Fibroblast of lung (primary cell): ENCODE measurements around the gene AKAP7. TPM values are rescaled to one million over a fixed set of nuclear protein-coding genes. Genes with fewer than 3 reads are reported as not detected.

Source experiments
- DNase-seq, 2 donors: peaks; one replicate each; pipeline versions ENCODE4 v3.0.0 to v3.0.0-alpha.2; 2010; ENCODE audit warnings: low read depth in 2 of 2
- H2AFZ ChIP-seq: 2 replicates; pipeline ENCODE4 v1.5.1; 2012; ENCODE audit warnings: low read length, control low read depth, inconsistent platforms
- H3K27ac ChIP-seq: 2 replicates; pipeline ENCODE4 v1.5.1; 2011; ENCODE audit warnings: low read length, control low read depth; ENCODE audit not compliant: insufficient read depth
- H3K27me3 ChIP-seq: 2 replicates; pipeline ENCODE4 v1.5.1; 2011; ENCODE audit warnings: mild to moderate bottlenecking, low read length; ENCODE audit not compliant: control insufficient read depth, insufficient read depth
- H3K36me3 ChIP-seq: 2 replicates; pipeline ENCODE4 v1.5.1; 2011; ENCODE audit warnings: low read length; ENCODE audit not compliant: control insufficient read depth, insufficient read depth
- H3K4me1 ChIP-seq: 2 replicates; pipeline ENCODE4 v1.5.1; 2011; ENCODE audit warnings: low read length; ENCODE audit not compliant: control insufficient read depth, insufficient read depth; ENCODE audit errors: extremely low read depth
- H3K4me2 ChIP-seq: 2 replicates; pipeline ENCODE4 v1.5.1; 2011; ENCODE audit warnings: low read length, control low read depth; ENCODE audit not compliant: insufficient read depth; ENCODE audit errors: extremely low read depth
- H3K4me3 ChIP-seq, 4 experiments: fragments of 200-600 bp in 1 of 4; sonication (generic) in 1 of 4; replicated peaks in 1 of 4; 2 replicates each; pipeline ENCODE4 v1.5.1; 2011 to 2016; ENCODE audit warnings: low read length in 4 of 4, low read depth in 3 of 4, mild to moderate bottlenecking in 3 of 4, control low read depth in 2 of 4, inconsistent platforms in 1 of 4, mixed read lengths in 1 of 4; ENCODE audit not compliant: insufficient read depth in 1 of 4; ENCODE audit errors: control extremely low read depth in 1 of 4
- H3K79me2 ChIP-seq: 2 replicates; pipeline ENCODE4 v1.5.1; 2012; ENCODE audit warnings: mild to moderate bottlenecking, low read length, inconsistent platforms; ENCODE audit not compliant: control insufficient read depth, insufficient read depth
- H3K9ac ChIP-seq: 2 replicates; pipeline ENCODE4 v1.5.1; 2011; ENCODE audit warnings: mild to moderate bottlenecking, low read length, control low read depth; ENCODE audit not compliant: insufficient read depth
- H3K9me3 ChIP-seq: 2 replicates; pipeline ENCODE4 v1.5.1; 2012; ENCODE audit warnings: low read depth, low read length; ENCODE audit not compliant: control insufficient read depth, insufficient read depth
- H4K20me1 ChIP-seq: 2 replicates; pipeline ENCODE4 v1.5.1; 2011; ENCODE audit warnings: low read length; ENCODE audit not compliant: control insufficient read depth, insufficient read depth; ENCODE audit errors: extremely low read depth
- CTCF ChIP-seq, 2 donors: IDR thresholded peaks in 1 of 2; conservative IDR thresholded peaks in 1 of 2; 1 replicate in 1 of 2; 2 replicates in 1 of 2; pipeline ENCODE4 v1.5.1; 2011 to 2012; ENCODE audit warnings: low read length in 2 of 2, control low read depth in 1 of 2, inconsistent platforms in 1 of 2, low read depth in 1 of 2, mild to moderate bottlenecking in 1 of 2
- EZH2 ChIP-seq: IDR thresholded peaks from 2 replicates; pipeline ENCODE4 v1.5.1; 2012; ENCODE audit warnings: low read length, control low read depth, mild to moderate bottlenecking; ENCODE audit errors: missing control alignments
- polyA plus RNA-seq, 2 donors: library from polyadenylated mRNA; depleted of rRNA in 1 of 2; stranded (reverse) in 1 of 2; unstranded in 1 of 2; fragments of >200 nt; gene quantifications; 2 replicates each; pipeline ENCODE4 v1.2.1, GENCODE V29; 2011 to 2012; ENCODE audit warnings: missing spikeins in 1 of 2
- total RNA-seq: library from RNA; depleted of rRNA; stranded (reverse); fragments of >200 nt; gene quantifications from 2 replicates; pipeline ENCODE4 v1.2.1, GENCODE V29; 2014

AKAP7 gene
- total and polyA plus RNA-seq, 2 donors (not counting 1 experiment from before 2014, with no cell fraction given) = 3.1 to 5.8 TPM

GRCh38 chr6:131227158-131227543 lies 91.9 kb downstream of the AKAP7 start:
- Histone ChIP-seq H3K9me3 (no peaks in the 10 kb centered on the region), H3K27me3 (no peaks in the 10 kb centered on the region), H3K79me2 (no peaks in the 10 kb centered on the region), H2AFZ (no peak overlapping the region), H3K9ac (no peak overlapping the region), H3K36me3 (no peaks in the 10 kb centered on the region), H3K27ac (no peak overlapping the region), H4K20me1 (no peaks in the 10 kb centered on the region), H3K4me3 (no peak overlapping the region), H3K4me2 (no peak overlapping the region), H3K4me1 (no peaks in the 10 kb centered on the region)
- no peak for DNase-seq
- no peak for TF ChIP-seq CTCF (conservative IDR thresholded peaks at IDR 0.05 in 1 of 2, IDR thresholded peaks at IDR 0.05 in 1 of 2; ENCODE audit: low read depth in 1 of 2, low read length in 2 of 2)
- TF ChIP-seq EZH2 = no peak

DNA sequence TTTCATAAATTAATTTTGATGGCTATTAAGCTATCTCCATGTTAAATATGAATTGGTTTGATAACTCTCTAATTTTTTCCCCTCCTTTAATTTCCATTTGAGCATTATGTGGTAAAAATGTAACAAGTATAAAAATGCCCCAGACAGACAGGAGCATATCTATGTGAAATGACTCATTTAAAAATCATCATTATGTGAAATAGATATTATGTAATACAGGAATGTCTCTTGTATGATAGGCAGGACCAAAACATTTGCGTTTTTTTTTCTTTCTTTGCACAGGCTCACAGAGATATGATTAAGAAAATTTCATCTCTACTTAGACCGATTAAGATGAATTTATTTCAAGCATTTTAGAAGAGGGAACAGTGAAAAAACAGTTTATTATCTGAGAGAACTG lies 95.8 kb downstream of the AKAP7 start:
- Histone ChIP-seq H3K9me3 (no peaks in the 10 kb centered on the region), H3K27ac (no peak overlapping the region), H3K79me2 (no peaks in the 10 kb centered on the region), H3K36me3 (no peaks in the 10 kb centered on the region), H2AFZ (no peak overlapping the region), H3K27me3 (no peaks in the 10 kb centered on the region), H3K9ac (no peak overlapping the region), H3K4me1 (no peaks in the 10 kb centered on the region), H4K20me1 (no peaks in the 10 kb centered on the region), H3K4me2 (no peak overlapping the region), H3K4me3 (no peak overlapping the region)
- DNase-seq = no peak
- TF ChIP-seq EZH2 = no peak
- no peak for TF ChIP-seq CTCF (conservative IDR thresholded peaks at IDR 0.05 in 1 of 2, IDR thresholded peaks at IDR 0.05 in 1 of 2; ENCODE audit: low read depth in 1 of 2, low read length in 2 of 2)

DNA sequence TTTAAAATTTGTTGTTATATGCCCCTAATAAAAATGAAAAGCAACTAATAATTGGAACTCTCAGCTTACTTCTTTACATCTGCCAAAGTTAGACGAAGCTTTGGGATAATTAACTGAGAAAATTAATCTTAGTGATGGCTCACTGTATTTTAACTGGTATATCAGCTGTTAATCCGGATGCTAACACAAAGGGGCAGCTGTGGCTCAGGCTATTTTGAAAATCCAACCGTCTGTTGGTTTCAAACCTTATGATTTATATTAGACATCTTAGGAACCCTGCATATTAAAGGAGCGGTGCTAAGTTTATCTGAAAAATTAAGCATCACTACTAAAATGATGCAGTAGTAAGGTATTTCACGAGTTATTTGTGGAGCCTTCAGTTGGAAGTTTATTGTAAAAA lies 96.6 kb downstream of the AKAP7 start:
- H3K9ac ChIP-seq = no peak overlapping the region
- H2AFZ ChIP-seq = no peak overlapping the region
- no peak overlapping the region for H3K4me3 ChIP-seq
- no peak for TF ChIP-seq EZH2
- TF ChIP-seq CTCF (conservative IDR thresholded peaks at IDR 0.05 in 1 of 2, IDR thresholded peaks at IDR 0.05 in 1 of 2; ENCODE audit: low read depth in 1 of 2, low read length in 2 of 2) = no peak
- H3K27ac ChIP-seq = no peak overlapping the region
- H3K9me3 ChIP-seq = no peaks in the 10 kb centered on the region
- no peak overlapping the region for H3K4me2 ChIP-seq
- no peak for DNase-seq
- no peaks in the 10 kb centered on the region for H3K36me3 ChIP-seq
- no peaks in the 10 kb centered on the region for H4K20me1 ChIP-seq
- no peaks in the 10 kb centered on the region for H3K79me2 ChIP-seq
- H3K27me3 ChIP-seq = no peaks in the 10 kb centered on the region
- no peaks in the 10 kb centered on the region for H3K4me1 ChIP-seq
